GM12892 (cell line): ENCODE data around the gene SOX6.

ENCODE experiments used
- POLR2A ChIP-seq: IDR thresholded peaks from 2 replicates; pipeline ENCODE4 v1.6.1; 2011; ENCODE audit warnings: low read depth, low read length, control low read depth
- POLR2AphosphoS5 ChIP-seq: IDR thresholded peaks from 2 replicates; pipeline ENCODE4 v1.6.1; 2011; ENCODE audit warnings: low read depth, low read length, control low read depth
- TAF1 ChIP-seq: IDR thresholded peaks from 2 replicates; pipeline ENCODE4 v1.6.1; 2011; ENCODE audit warnings: low read depth, mild to moderate bottlenecking, control low read depth, low read length, borderline replicate concordance

DNA sequence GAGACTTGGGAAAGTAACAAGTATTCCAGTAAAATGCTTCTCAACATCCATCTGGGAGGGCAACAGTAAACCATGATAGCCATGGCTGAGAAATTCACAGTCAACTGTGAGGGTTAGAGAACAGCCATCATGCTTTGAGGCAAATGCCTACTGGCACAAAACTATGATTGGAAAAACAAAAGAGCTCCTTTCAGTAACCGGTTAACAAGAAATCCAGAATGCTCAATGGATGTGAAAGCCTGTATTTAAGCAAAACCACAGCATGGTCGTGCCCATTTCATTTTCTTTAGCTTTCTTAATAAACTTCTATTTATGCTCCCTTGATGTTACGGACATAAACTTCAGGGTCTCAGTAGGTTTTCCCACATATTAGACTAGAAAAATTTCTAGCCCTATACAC, 139.5 kb downstream of the SOX6 start:
- no peak for TF ChIP-seq POLR2A
- no peak for TF ChIP-seq POLR2AphosphoS5
- TF ChIP-seq TAF1 = no peak
